Measurements from ENCODE around the gene CHST9.

GRCh38 chr18:26965206-26965605 lies 219.9 kb downstream of the CHST9 start:
- TF ChIP-seq CTCF (IDR thresholded peaks at IDR 0.05; ENCODE audit: low read depth, low read length) (no peak), EZH2phosphoT487 (IDR thresholded peaks at IDR 0.05; ENCODE audit: low read depth) (no peak)

Measured in OCI-LY3 (cell line).